GM12891 (cell line): Measurements from ENCODE around the gene FOXRED1.

ENCODE experiments used
- POLR2A ChIP-seq: IDR thresholded peaks from 2 replicates; pipeline ENCODE4 v1.6.1; 2011; ENCODE audit warnings: low read depth, low read length, control low read depth
- POLR2AphosphoS5 ChIP-seq: IDR thresholded peaks from 2 replicates; pipeline ENCODE4 v1.6.1; 2011; ENCODE audit warnings: low read depth, low read length, control low read depth
- SPI1 ChIP-seq: IDR thresholded peaks from 2 replicates; pipeline ENCODE4 v1.6.1; 2011; ENCODE audit warnings: low read depth, low read length, control low read depth
- TAF1 ChIP-seq: IDR thresholded peaks from 2 replicates; pipeline ENCODE4 v1.6.1; 2011; ENCODE audit warnings: low read depth, low read length, control low read depth

GRCh38 chr11:126277322-126277721 is 8.4 kb downstream of the FOXRED1 start:
- TF ChIP-seq POLR2A = no peak
- no peak for TF ChIP-seq POLR2AphosphoS5
- TF ChIP-seq SPI1 = no peak
- no peak for TF ChIP-seq TAF1
